ENCODE results near the gene CDKL1.
"Not testable (repeated sequence)": the region's sequence is repeated elsewhere in the genome, so short reads cannot be mapped to it uniquely, and the experiment has no call there.

Gene CDKL1

DNA sequence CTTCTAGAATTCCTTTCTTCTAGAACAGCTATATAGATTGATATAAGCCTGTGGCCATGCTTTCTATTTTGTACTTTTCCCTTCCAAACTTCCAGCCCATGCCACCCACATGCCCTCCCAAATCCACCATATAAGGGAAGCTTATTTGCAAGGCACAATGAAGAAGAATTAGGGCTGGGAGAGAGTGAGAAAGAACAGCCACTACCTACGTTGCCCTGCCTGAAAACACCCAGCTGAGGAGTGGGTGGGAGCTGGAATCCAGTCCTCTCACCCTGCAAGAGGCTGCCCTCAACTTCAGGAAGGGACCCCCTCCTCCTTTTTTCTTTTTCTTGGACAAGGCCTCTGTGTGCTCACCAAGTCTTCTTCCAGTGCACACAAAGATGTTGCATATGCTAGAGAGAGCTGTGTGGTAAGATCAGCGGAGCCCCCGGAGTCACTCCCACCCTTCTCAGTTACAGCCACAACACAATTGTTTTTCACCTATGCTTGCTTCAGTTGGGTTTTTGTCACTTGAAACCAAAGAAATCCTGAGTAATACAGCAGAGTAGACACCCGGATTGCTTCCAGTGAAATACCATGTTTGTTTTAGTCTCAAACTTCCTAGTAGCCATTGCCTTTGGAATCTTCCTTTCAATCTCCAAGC, 38.8 kb downstream of the CDKL1 start:
- H3K4me1 ChIP-seq (ENCODE audit: insufficient read depth, low read length) = no peaks in the 10 kb centered on the region; the same call in 1 of the 2 replicates
- no peak overlapping the region for H3K9ac ChIP-seq (ENCODE audit: low read depth, low read length)
- no peaks in the 10 kb centered on the region for H3K9me3 ChIP-seq (ENCODE audit: control insufficient read depth, insufficient read depth, low read length)
- no peaks in the 10 kb centered on the region for H3K36me3 ChIP-seq (ENCODE audit: insufficient read depth, low read length)

DNA sequence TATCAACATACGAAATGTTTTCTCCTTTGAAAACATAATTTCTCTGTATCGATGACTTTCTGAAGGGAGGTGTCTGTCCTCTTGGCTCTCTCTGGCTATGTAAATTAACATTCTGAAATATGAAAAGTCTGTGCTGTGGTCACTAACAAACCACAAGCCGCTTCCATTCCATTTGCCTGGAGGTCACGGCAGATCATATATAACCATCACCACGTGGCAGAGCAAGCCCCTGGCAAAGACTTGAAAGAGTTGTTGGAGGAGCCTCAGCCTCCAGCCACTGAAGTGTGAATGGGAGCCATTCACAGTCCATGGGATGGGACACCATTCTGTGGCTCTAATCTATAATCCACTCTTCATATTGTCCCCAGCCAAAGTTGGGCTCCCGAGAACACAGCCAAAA, 39.6 kb downstream of the CDKL1 start:
- H3K9me3 ChIP-seq (ENCODE audit: control insufficient read depth, insufficient read depth, low read length) = no peaks in the 10 kb centered on the region
- H3K36me3 ChIP-seq (ENCODE audit: insufficient read depth, low read length) = no peaks in the 10 kb centered on the region
- no peaks in the 10 kb centered on the region; the same call in 1 of the 2 replicates for H3K4me1 ChIP-seq (ENCODE audit: insufficient read depth, low read length)
- H3K9ac ChIP-seq (ENCODE audit: low read depth, low read length) = no peak overlapping the region

DNA sequence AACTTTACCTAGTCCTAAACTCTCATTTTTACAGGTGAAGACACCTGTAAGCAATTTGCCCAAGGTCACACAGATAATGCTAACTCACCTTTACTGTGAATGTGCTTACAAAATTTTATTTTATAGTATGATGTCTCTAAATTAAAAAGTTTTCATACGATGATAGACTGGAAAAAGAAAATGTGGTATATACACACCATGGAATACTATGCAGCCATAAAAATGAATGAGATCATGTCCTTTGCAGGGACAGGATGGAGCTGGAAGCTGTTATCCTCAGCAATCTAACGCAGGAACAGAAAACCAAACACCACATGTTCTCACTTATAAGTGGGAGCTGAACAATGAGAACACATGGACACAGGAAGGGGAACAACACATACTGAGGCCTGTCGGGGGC, 40.4 kb downstream of the CDKL1 start:
- H3K36me3 ChIP-seq (ENCODE audit: insufficient read depth, low read length); H3K9ac ChIP-seq (ENCODE audit: low read depth, low read length); H3K9me3 ChIP-seq (ENCODE audit: control insufficient read depth, insufficient read depth, low read length); H3K4me1 ChIP-seq (ENCODE audit: insufficient read depth, low read length): not testable (repeated sequence)

GRCh38 chr14:50355692-50356091, 41.0 kb downstream of the CDKL1 start:
- H3K9me3 ChIP-seq (ENCODE audit: control insufficient read depth, insufficient read depth, low read length) = no peaks in the 10 kb centered on the region

DNA sequence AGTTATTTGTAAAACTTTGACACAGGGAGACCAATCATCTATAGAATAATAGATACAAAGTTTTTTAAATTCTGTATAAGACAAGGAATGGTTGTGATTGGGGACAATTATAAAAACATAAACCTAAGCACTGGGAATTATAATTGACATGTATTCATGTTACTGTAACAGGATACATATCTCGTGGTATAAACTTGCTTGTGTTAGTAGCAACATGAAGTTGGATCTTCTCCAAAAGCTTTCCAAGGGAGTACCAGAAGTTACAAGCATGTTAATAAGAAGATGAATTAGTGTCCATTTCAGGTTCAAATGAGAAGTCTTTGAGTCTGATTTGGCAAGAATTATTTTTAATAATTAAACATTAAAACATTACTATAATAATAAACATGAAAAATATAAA, 42.2 kb downstream of the CDKL1 start:
- H3K9me3 ChIP-seq (ENCODE audit: control insufficient read depth, insufficient read depth, low read length) = no peaks in the 10 kb centered on the region
- no peaks in the 10 kb centered on the region; the same call in 1 of the 2 replicates for H3K4me1 ChIP-seq (ENCODE audit: insufficient read depth, low read length)
- H3K9ac ChIP-seq (ENCODE audit: low read depth, low read length) = no peak overlapping the region
- no peaks in the 10 kb centered on the region for H3K36me3 ChIP-seq (ENCODE audit: insufficient read depth, low read length)

More at GRCh38 chr14:50355692-50356091, 41.0 kb downstream of the CDKL1 start:
- Histone ChIP-seq H3K4me1 (ENCODE audit: insufficient read depth, low read length) (no peaks in the 10 kb centered on the region; the same call in 1 of the 2 replicates), H3K36me3 (ENCODE audit: insufficient read depth, low read length) (no peaks in the 10 kb centered on the region), H3K9ac (ENCODE audit: low read depth, low read length) (no peak overlapping the region)

- Histone ChIP-seq H3K9me3 (ENCODE audit: control insufficient read depth, insufficient read depth, low read length) (no peaks in the 10 kb centered on the region), H3K4me1 (ENCODE audit: insufficient read depth, low read length) (no peaks in the 10 kb centered on the region; the same call in 1 of the 2 replicates), H3K36me3 (ENCODE audit: insufficient read depth, low read length) (no peaks in the 10 kb centered on the region), H3K9ac (ENCODE audit: low read depth, low read length) (no peak overlapping the region; the same call in 1 of the 2 replicates)
Observed at GRCh38 chr14:50353126-50353525, 43.6 kb downstream of the CDKL1 start.

- no peaks in the 10 kb centered on the region for H3K9me3 ChIP-seq (ENCODE audit: control insufficient read depth, insufficient read depth, low read length)
- no peaks in the 10 kb centered on the region for H3K36me3 ChIP-seq (ENCODE audit: insufficient read depth, low read length)
- no peaks in the 10 kb centered on the region; the same call in 1 of the 2 replicates for H3K4me1 ChIP-seq (ENCODE audit: insufficient read depth, low read length)
- no peak overlapping the region for H3K9ac ChIP-seq (ENCODE audit: low read depth, low read length)
Observed at GRCh38 chr14:50352584-50352983, 44.1 kb downstream of the CDKL1 start.

DNA sequence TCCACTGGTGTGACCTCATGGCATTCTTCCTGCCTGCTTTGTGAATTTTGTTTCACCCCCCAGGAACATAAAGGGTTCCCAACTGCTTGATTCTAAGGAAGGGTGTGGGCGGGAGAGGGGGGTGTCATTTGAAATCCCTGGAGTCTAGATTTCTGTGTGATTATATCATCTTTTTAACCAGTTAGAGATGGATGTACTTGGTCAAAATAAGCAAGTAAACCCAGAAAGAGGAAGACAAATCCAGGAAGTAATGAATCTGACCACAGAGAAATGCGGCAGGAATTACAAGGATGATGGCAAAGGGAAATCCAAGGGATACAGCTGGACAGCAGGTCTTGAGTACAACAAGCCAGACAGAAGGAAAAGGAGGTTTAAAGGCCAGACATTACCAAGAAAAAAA, 45.7 kb downstream of the CDKL1 start:
- H3K9me3 ChIP-seq (ENCODE audit: control insufficient read depth, insufficient read depth, low read length) = no peaks in the 10 kb centered on the region
- no peaks in the 10 kb centered on the region; the same call in 1 of the 2 replicates for H3K4me1 ChIP-seq (ENCODE audit: insufficient read depth, low read length)
- no peaks in the 10 kb centered on the region for H3K36me3 ChIP-seq (ENCODE audit: insufficient read depth, low read length)

GRCh38 chr14:50348933-50349332, 47.7 kb downstream of the CDKL1 start:
- H3K9me3 ChIP-seq (ENCODE audit: control insufficient read depth, insufficient read depth, low read length) = no peaks in the 10 kb centered on the region
- no peaks in the 10 kb centered on the region for H3K4me1 ChIP-seq (ENCODE audit: insufficient read depth, low read length)
- no peak overlapping the region for H3K9ac ChIP-seq (ENCODE audit: low read depth, low read length)
- no peaks in the 10 kb centered on the region for H3K36me3 ChIP-seq (ENCODE audit: insufficient read depth, low read length)

More for the DNA sequence above, 45.7 kb downstream of the CDKL1 start:
- H3K9ac ChIP-seq (ENCODE audit: low read depth, low read length) = no peak overlapping the region

GRCh38 chr14:50347521-50347920, 49.2 kb downstream of the CDKL1 start:
- Histone ChIP-seq H3K36me3 (ENCODE audit: insufficient read depth, low read length) (no peaks in the 10 kb centered on the region), H3K9me3 (ENCODE audit: control insufficient read depth, insufficient read depth, low read length) (no peaks in the 10 kb centered on the region), H3K4me1 (ENCODE audit: insufficient read depth, low read length) (peaks cover 1% of the 10 kb centered on the region; the same call in 1 of the 2 replicates), H3K9ac (ENCODE audit: low read depth, low read length) (no peak overlapping the region)

DNA sequence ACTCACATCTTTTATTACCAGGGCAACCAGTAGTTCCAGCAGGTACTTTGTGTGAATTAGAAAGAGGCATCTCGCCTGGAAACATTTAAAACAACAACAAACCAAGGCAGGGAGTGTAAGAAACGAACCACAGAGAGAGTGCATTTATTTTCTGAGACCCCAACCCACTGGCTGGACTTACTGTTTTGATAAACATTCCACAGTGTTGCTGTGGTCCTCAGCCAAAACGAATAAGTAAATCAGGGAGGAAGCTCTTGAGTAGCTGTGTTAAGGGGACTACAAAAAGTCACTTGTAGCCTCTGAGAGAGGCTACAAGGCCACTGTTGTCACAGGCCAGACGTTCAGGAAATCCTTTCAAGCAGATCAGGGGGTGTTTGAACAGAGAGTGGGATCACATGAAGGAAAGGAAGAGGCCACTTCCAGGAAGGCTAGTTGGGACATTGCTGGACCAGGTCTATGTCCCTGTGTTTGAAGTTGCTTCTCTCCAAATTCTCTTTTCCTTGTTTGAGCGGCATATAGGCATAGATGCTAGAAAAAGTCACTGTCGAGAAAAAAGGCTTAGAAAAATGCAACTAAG, 50.7 kb downstream of the CDKL1 start:
- H3K4me1 ChIP-seq (ENCODE audit: insufficient read depth, low read length) = peaks cover 5% of the 10 kb centered on the region; the same call in 1 of the 2 replicates
- no peak overlapping the region for H3K9ac ChIP-seq (ENCODE audit: low read depth, low read length)
- H3K36me3 ChIP-seq (ENCODE audit: insufficient read depth, low read length) = no peaks in the 10 kb centered on the region
- H3K9me3 ChIP-seq (ENCODE audit: control insufficient read depth, insufficient read depth, low read length) = no peaks in the 10 kb centered on the region

DNA sequence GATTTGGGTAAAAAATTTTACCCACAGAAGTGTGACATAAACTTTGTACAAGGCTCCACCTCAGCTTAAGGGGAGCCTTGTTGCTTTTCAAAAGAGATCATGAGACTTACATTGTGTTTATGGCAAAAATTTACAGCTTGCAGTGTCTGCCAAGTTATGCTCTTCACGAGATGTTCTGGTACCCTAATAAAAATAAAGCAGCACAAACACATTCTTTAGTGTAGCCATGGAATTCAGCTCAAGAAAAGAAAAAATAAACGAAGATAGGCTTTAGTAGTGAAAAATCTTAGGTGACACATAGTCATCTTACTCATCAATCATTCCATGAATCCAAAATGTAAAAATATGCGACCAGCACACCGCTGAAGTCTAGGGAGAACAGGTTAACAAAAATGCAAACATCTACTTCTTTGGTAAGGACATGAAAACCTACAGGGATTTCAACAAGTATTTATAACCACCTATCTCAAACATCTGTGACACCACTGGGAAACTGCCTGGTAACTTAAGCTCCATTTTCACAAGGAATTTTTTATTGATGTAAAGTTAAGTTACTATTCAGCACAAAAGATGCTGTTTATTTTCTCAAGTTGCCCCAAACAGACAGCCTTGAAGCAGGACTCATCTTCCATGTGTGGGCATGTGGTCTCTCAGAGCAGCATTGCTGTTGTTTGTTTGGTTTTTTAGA, 51.7 kb downstream of the CDKL1 start:
- H3K9me3 ChIP-seq (ENCODE audit: control insufficient read depth, insufficient read depth, low read length) = no peaks in the 10 kb centered on the region
- H3K4me1 ChIP-seq (ENCODE audit: insufficient read depth, low read length) = peaks cover 5% of the 10 kb centered on the region; the same call in 1 of the 2 replicates
- H3K9ac ChIP-seq (ENCODE audit: low read depth, low read length) = no peak overlapping the region
- H3K36me3 ChIP-seq (ENCODE audit: insufficient read depth, low read length) = no peaks in the 10 kb centered on the region

GRCh38 chr14:50344116-50344775, 52.4 kb downstream of the CDKL1 start:
- Histone ChIP-seq H3K36me3 (ENCODE audit: insufficient read depth, low read length) (no peaks in the 10 kb centered on the region), H3K9me3 (ENCODE audit: control insufficient read depth, insufficient read depth, low read length) (no peaks in the 10 kb centered on the region)

GRCh38 chr14:50343434-50343833, 53.2 kb downstream of the CDKL1 start:
- no peak overlapping the region for H3K9ac ChIP-seq (ENCODE audit: low read depth, low read length)
- peaks cover 5% of the 10 kb centered on the region; the same call in 1 of the 2 replicates for H3K4me1 ChIP-seq (ENCODE audit: insufficient read depth, low read length)
- H3K36me3 ChIP-seq (ENCODE audit: insufficient read depth, low read length) = no peaks in the 10 kb centered on the region
- no peaks in the 10 kb centered on the region for H3K9me3 ChIP-seq (ENCODE audit: control insufficient read depth, insufficient read depth, low read length)

More at GRCh38 chr14:50344116-50344775, 52.4 kb downstream of the CDKL1 start:
- Histone ChIP-seq H3K4me1 (ENCODE audit: insufficient read depth, low read length) (peaks cover 5% of the 10 kb centered on the region; the same call in 1 of the 2 replicates), H3K9ac (ENCODE audit: low read depth, low read length) (no peak overlapping the region)
